K562 (cell line): ENCODE measurements around the gene FMNL3. TPM values are rescaled to one million over a fixed set of nuclear protein-coding genes. Genes with fewer than 3 reads are reported as not detected.
A peak's percentile ranks its signal among the peaks of the same experiment; 100 is the strongest.

Experiments
- ARID1B ChIP-seq: fragments of 450-650 bp; IDR thresholded peaks from 2 replicates; pipeline ENCODE4 v1.6.1; 2016; ENCODE audit warnings: antibody characterized with exemption, mild to moderate bottlenecking, inconsistent platforms
- ATF6 ChIP-seq: sonication (generic); formaldehyde crosslinking; IDR thresholded peaks from 2 replicates; pipeline ENCODE4 v1.4.0; 2020; ENCODE audit warnings: mild to moderate bottlenecking, missing genetic modification reagents
- JUND ChIP-seq, 2 experiments: IDR thresholded peaks; 2 replicates in 1 of 2; 3 replicates in 1 of 2; pipeline ENCODE4 v1.6.1; 2011; ENCODE audit warnings: borderline replicate concordance in 2 of 2, low read depth in 2 of 2, low read length in 2 of 2, improper control_type of control experiment in 1 of 2, missing biosample characterization in 1 of 2, missing genetic modification characterization in 1 of 2, missing genetic modification reagents in 1 of 2
- MYBL2 ChIP-seq, 2 experiments: fragments of 450-650 bp in 1 of 2; sonication (generic) in 1 of 2; formaldehyde crosslinking in 1 of 2; IDR thresholded peaks; 2 replicates each; pipeline versions ENCODE4 v1.6.1 to v1.8.1; 2017 to 2022; ENCODE audit warnings: borderline replicate concordance in 1 of 2, inconsistent platforms in 1 of 2, low read depth in 1 of 2, mild to moderate bottlenecking in 1 of 2, missing genetic modification reagents in 1 of 2, moderate library complexity in 1 of 2
- NR4A1 ChIP-seq, 2 experiments: fragments of 250-450 bp in 1 of 2; fragments of 450-650 bp in 1 of 2; sonication (Bioruptor Pico) in 1 of 2; IDR thresholded peaks; 2 replicates each; pipeline versions ENCODE4 v1.4.0 to v1.6.1; 2016 to 2020; ENCODE audit warnings: mild to moderate bottlenecking in 2 of 2, missing compliant biosample characterization in 1 of 2, missing genetic modification characterization in 1 of 2, moderate library complexity in 1 of 2
- SRSF3 ChIP-seq: fragments of 200-400 bp; formaldehyde crosslinking; IDR thresholded peaks from 2 replicates; pipeline ENCODE4 v1.6.1; 2016; ENCODE audit warnings: mild to moderate bottlenecking, low read length, moderate library complexity; ENCODE audit not compliant: insufficient read depth
- ZNF143 ChIP-seq: sonication (generic); formaldehyde crosslinking; IDR thresholded peaks from 2 replicates; pipeline ENCODE4 v1.9.0; 2022; ENCODE audit warnings: mild to moderate bottlenecking, missing genetic modification reagents
- ZNF41 ChIP-seq: fragments of 250-450 bp; sonication (Bioruptor Pico); conservative IDR thresholded peaks from 2 replicates; pipeline ENCODE4 v1.4.0; 2020; ENCODE audit warnings: mild to moderate bottlenecking
- ZNF76 ChIP-seq: fragments of 250-450 bp; sonication (Bioruptor Pico); IDR thresholded peaks from 2 replicates; pipeline ENCODE4 v1.4.0; 2020; ENCODE audit warnings: mild to moderate bottlenecking, moderate library complexity, borderline replicate concordance
- polyA plus RNA-seq, 8 experiments: library from polyadenylated mRNA; depleted of rRNA in 4 of 8; stranded (reverse) in 5 of 8; unstranded in 3 of 8; fragments of >200 nt; fragmentation: Nextera tagmentation in 2 of 8; fragmentation: Illumina TruSeq in 1 of 8; extraction: Ambion mirVana in 2 of 8; extraction: Trizol in 1 of 8; gene quantifications; 2 replicates each; pipeline versions ENCODE4 v1.2.1 to v1.2.3, GENCODE V29; 2011 to 2014; ENCODE audit warnings: inconsistent platforms in 1 of 8, missing spikeins in 1 of 8
- total RNA-seq, 7 experiments: library from RNA; depleted of rRNA in 6 of 7; stranded (reverse); fragments of >200 nt in 6 of 7; fragmentation: Illumina TruSeq in 2 of 7; extraction: Trizol in 2 of 7; gene quantifications; 2 replicates each; pipeline versions ENCODE4 v1.2.1 to v1.2.3, GENCODE V29; 2011 to 2021; ENCODE audit warnings: low replicate concordance in 1 of 7
- TF ChIP-seq, protein P1 (sequence below): fragments of 200-600 bp; sonication (generic); IDR thresholded peaks from one replicate; pipeline ENCODE4 v1.6.1; 2012; ENCODE audit warnings: mild to moderate bottlenecking, low read depth, low read length, inconsistent platforms

Gene FMNL3
- total and polyA plus RNA-seq, 9 of the 15 experiments (the other 6 are each of a cell fraction or from before 2014, with no cell fraction given): 0.49 to 14.4 (median 6.8) TPM

DNA sequence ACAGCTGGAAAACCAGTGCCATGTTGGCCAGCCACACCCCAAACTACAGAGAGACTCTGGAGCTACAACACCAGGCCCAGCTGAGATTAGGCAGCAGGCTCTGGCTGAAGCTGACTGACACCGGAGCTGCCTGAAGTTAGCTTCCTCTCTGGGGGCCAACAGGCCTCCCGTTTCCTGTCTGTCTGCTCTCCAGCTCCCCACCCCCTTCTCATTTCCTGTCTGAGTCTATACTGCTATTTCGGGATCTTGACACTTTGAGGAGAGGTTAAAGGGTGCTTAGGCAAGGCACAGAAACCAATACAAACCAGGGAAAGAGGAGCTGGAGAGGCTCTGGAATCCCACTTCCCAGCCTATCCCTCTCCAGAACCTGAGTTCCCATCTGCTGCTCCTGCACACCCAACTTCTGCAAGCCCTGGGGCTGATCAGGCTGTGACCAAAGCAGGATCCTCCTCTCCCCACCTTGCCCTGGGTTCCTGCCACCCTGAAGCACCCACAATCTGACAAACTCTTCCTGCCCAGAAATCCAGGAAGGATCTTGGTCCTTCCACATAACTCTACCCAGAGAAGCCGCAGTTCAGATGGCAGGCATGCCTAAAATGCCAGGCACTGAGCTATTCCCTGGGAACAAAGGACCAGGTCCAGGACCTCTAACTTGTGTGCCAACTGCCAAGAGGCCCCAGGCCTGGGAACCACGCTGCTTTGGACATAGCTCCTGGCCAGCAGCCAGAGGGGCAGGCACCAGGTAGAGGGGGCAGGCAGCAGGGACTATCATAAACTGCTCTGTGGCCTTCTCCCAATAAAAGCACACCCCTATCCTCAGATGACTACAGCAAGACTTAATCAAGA, 44.0 kb downstream of the FMNL3 start (continued):
- TF ChIP-seq, protein P1, sequence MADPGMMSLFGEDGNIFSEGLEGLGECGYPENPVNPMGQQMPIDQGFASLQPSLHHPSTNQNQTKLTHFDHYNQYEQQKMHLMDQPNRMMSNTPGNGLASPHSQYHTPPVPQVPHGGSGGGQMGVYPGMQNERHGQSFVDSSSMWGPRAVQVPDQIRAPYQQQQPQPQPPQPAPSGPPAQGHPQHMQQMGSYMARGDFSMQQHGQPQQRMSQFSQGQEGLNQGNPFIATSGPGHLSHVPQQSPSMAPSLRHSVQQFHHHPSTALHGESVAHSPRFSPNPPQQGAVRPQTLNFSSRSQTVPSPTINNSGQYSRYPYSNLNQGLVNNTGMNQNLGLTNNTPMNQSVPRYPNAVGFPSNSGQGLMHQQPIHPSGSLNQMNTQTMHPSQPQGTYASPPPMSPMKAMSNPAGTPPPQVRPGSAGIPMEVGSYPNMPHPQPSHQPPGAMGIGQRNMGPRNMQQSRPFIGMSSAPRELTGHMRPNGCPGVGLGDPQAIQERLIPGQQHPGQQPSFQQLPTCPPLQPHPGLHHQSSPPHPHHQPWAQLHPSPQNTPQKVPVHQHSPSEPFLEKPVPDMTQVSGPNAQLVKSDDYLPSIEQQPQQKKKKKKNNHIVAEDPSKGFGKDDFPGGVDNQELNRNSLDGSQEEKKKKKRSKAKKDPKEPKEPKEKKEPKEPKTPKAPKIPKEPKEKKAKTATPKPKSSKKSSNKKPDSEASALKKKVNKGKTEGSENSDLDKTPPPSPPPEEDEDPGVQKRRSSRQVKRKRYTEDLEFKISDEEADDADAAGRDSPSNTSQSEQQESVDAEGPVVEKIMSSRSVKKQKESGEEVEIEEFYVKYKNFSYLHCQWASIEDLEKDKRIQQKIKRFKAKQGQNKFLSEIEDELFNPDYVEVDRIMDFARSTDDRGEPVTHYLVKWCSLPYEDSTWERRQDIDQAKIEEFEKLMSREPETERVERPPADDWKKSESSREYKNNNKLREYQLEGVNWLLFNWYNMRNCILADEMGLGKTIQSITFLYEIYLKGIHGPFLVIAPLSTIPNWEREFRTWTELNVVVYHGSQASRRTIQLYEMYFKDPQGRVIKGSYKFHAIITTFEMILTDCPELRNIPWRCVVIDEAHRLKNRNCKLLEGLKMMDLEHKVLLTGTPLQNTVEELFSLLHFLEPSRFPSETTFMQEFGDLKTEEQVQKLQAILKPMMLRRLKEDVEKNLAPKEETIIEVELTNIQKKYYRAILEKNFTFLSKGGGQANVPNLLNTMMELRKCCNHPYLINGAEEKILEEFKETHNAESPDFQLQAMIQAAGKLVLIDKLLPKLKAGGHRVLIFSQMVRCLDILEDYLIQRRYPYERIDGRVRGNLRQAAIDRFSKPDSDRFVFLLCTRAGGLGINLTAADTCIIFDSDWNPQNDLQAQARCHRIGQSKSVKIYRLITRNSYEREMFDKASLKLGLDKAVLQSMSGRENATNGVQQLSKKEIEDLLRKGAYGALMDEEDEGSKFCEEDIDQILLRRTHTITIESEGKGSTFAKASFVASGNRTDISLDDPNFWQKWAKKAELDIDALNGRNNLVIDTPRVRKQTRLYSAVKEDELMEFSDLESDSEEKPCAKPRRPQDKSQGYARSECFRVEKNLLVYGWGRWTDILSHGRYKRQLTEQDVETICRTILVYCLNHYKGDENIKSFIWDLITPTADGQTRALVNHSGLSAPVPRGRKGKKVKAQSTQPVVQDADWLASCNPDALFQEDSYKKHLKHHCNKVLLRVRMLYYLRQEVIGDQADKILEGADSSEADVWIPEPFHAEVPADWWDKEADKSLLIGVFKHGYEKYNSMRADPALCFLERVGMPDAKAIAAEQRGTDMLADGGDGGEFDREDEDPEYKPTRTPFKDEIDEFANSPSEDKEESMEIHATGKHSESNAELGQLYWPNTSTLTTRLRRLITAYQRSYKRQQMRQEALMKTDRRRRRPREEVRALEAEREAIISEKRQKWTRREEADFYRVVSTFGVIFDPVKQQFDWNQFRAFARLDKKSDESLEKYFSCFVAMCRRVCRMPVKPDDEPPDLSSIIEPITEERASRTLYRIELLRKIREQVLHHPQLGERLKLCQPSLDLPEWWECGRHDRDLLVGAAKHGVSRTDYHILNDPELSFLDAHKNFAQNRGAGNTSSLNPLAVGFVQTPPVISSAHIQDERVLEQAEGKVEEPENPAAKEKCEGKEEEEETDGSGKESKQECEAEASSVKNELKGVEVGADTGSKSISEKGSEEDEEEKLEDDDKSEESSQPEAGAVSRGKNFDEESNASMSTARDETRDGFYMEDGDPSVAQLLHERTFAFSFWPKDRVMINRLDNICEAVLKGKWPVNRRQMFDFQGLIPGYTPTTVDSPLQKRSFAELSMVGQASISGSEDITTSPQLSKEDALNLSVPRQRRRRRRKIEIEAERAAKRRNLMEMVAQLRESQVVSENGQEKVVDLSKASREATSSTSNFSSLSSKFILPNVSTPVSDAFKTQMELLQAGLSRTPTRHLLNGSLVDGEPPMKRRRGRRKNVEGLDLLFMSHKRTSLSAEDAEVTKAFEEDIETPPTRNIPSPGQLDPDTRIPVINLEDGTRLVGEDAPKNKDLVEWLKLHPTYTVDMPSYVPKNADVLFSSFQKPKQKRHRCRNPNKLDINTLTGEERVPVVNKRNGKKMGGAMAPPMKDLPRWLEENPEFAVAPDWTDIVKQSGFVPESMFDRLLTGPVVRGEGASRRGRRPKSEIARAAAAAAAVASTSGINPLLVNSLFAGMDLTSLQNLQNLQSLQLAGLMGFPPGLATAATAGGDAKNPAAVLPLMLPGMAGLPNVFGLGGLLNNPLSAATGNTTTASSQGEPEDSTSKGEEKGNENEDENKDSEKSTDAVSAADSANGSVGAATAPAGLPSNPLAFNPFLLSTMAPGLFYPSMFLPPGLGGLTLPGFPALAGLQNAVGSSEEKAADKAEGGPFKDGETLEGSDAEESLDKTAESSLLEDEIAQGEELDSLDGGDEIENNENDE: no peak
- TF ChIP-seq NR4A1 (CRISPR knock-in tag; IDR thresholded peaks at IDR 0.05) (no peak), NR4A1 (tag; IDR thresholded peaks at IDR 0.05) (no peak), MYBL2 (IDR thresholded peaks at IDR 0.05; ENCODE audit: low read depth) (no peak), MYBL2 (CRISPR knock-in tag; IDR thresholded peaks at IDR 0.05; ENCODE audit: borderline replicate concordance) (no peak), JUND (IDR thresholded peaks at IDR 0.05; ENCODE audit: borderline replicate concordance, low read depth, low read length) (peak; percentile 49; the same call in 1 of the 2 replicates), JUND (tag; IDR thresholded peaks at IDR 0.05; ENCODE audit: borderline replicate concordance, low read depth, low read length) (peak; percentile 40; the same call in 1 of the 3 replicates), ZNF143 (CRISPR knock-in tag) (no peak), ARID1B (peak; percentile 42), ZNF76 (CRISPR knock-in tag) (no peak), ZNF41 (CRISPR knock-in tag) (no peak), ATF6 (CRISPR knock-in tag) (no peak), SRSF3 (no peak)
